ENCODE data around the gene PDLIM5.

Gene PDLIM5

GRCh38 chr4:94564252-94564651 is 112.5 kb downstream of the PDLIM5 start:
- ATAC-seq, result no peak
- TF ChIP-seq PATZ1 (CRISPR knock-in tag; IDR thresholded peaks at IDR 0.05; ENCODE audit: borderline replicate concordance), result no peak
- no peak for TF ChIP-seq PPARA (CRISPR knock-in tag; IDR thresholded peaks at IDR 0.05; ENCODE audit: borderline replicate concordance)
- TF ChIP-seq ARNTL (CRISPR knock-in tag; IDR thresholded peaks at IDR 0.05; ENCODE audit: borderline replicate concordance, low read depth), result no peak
- TF ChIP-seq CSRNP3 (CRISPR knock-in tag; IDR thresholded peaks at IDR 0.05), result no peak
- TF ChIP-seq CREB5 (CRISPR knock-in tag; IDR thresholded peaks at IDR 0.05; ENCODE audit: low read depth), result no peak
- TF ChIP-seq POU6F1 (CRISPR knock-in tag; IDR thresholded peaks at IDR 0.05; ENCODE audit: borderline replicate concordance, low read depth), result no peak
- TF ChIP-seq RARB (CRISPR knock-in tag; IDR thresholded peaks at IDR 0.05), result no peak
- TF ChIP-seq BACH2 (CRISPR knock-in tag; IDR thresholded peaks at IDR 0.05; ENCODE audit: borderline replicate concordance), result no peak
- TF ChIP-seq ESRRG (CRISPR knock-in tag; IDR thresholded peaks at IDR 0.05), result no peak
- TF ChIP-seq OSR1 (CRISPR knock-in tag; IDR thresholded peaks at IDR 0.05), result no peak
- no peak for TF ChIP-seq TOX (CRISPR knock-in tag; IDR thresholded peaks at IDR 0.05; ENCODE audit: borderline replicate concordance)
- TF ChIP-seq TSHZ2 (CRISPR knock-in tag; IDR thresholded peaks at IDR 0.05), result no peak
- TF ChIP-seq ZNF70 (CRISPR knock-in tag; IDR thresholded peaks at IDR 0.05), result no peak
- TF ChIP-seq CSDC2 (CRISPR knock-in tag; IDR thresholded peaks at IDR 0.05), result no peak
- TF ChIP-seq ISL1 (CRISPR knock-in tag; IDR thresholded peaks at IDR 0.05), result no peak
- no peak for TF ChIP-seq GLIS3 (CRISPR knock-in tag; IDR thresholded peaks at IDR 0.05)
- no peak for TF ChIP-seq ZFP3 (CRISPR knock-in tag; IDR thresholded peaks at IDR 0.05)

GRCh38 chr4:94566420-94566819 is 114.7 kb downstream of the PDLIM5 start:
- no peak for ATAC-seq
- TF ChIP-seq ZNF8 (CRISPR knock-in tag; IDR thresholded peaks at IDR 0.05) (no peak), ZNF70 (CRISPR knock-in tag; IDR thresholded peaks at IDR 0.05) (no peak), ISL1 (CRISPR knock-in tag; IDR thresholded peaks at IDR 0.05) (no peak), CSRNP3 (CRISPR knock-in tag; IDR thresholded peaks at IDR 0.05) (no peak), ESRRG (CRISPR knock-in tag; IDR thresholded peaks at IDR 0.05) (no peak)

GRCh38 chr4:94567811-94568210 is 116.1 kb downstream of the PDLIM5 start:
- TF ChIP-seq CSDC2 (CRISPR knock-in tag; IDR thresholded peaks at IDR 0.05), result no peak
- no peak for TF ChIP-seq OSR1 (CRISPR knock-in tag; IDR thresholded peaks at IDR 0.05)
- TF ChIP-seq GLIS3 (CRISPR knock-in tag; IDR thresholded peaks at IDR 0.05), result no peak
- no peak for ATAC-seq

Data from SK-N-SH treated with all-trans-retinoic acid at 6 μM for 48 hours (cell line).